ENCODE results near the gene GOLGA6L1. TPM values are rescaled to one million over a fixed set of nuclear protein-coding genes. Genes with fewer than 3 reads are reported as not detected.

The GOLGA6L1 gene
- total and polyA plus RNA-seq, 11 donors = not detected

- TF ChIP-seq, protein P1, sequence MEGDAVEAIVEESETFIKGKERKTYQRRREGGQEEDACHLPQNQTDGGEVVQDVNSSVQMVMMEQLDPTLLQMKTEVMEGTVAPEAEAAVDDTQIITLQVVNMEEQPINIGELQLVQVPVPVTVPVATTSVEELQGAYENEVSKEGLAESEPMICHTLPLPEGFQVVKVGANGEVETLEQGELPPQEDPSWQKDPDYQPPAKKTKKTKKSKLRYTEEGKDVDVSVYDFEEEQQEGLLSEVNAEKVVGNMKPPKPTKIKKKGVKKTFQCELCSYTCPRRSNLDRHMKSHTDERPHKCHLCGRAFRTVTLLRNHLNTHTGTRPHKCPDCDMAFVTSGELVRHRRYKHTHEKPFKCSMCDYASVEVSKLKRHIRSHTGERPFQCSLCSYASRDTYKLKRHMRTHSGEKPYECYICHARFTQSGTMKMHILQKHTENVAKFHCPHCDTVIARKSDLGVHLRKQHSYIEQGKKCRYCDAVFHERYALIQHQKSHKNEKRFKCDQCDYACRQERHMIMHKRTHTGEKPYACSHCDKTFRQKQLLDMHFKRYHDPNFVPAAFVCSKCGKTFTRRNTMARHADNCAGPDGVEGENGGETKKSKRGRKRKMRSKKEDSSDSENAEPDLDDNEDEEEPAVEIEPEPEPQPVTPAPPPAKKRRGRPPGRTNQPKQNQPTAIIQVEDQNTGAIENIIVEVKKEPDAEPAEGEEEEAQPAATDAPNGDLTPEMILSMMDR (IDR thresholded peaks at IDR 0.05) = no peak
- TF ChIP-seq POLR2A (IDR thresholded peaks at IDR 0.05) = no peak
Measured at GRCh38 chr15:23079766-23080165, 56.9 kb downstream of the GOLGA6L1 start.

More at GRCh38 chr15:23079766-23080165, 56.9 kb downstream of the GOLGA6L1 start:
- no peaks in the 10 kb centered on the region for H3K9me3 ChIP-seq
- 59 to 75% (median 69%) methylated on average over 7 of the region's 7 CpGs for WGBS, 4 donors
- H3K27ac ChIP-seq = no peak overlapping the region
- H3K36me3 ChIP-seq = no peaks in the 10 kb centered on the region
- ATAC-seq = no peak
- H3K4me1 ChIP-seq = no peaks in the 10 kb centered on the region
- intact Hi-C loops (cut with DNase I) = no loop called here
- H3K4me3 ChIP-seq = no peak overlapping the region
- no peak for DNase-seq
- H3K27me3 ChIP-seq = peaks cover 0 to 10% (median 0%) of the 10 kb centered on the region in 9 donors

Other genes with a start within 250 kb of the GOLGA6L1 start
- gene CYFIP1, start 156.5 kb downstream of the GOLGA6L1 start, total RNA-seq = 100 to 1,000 TPM in 1 of 9 donors, 10 to 100 TPM in 8; 23.4 to 111 (median 34.6) TPM
- gene CYFIP1, start 156.5 kb downstream of the GOLGA6L1 start, polyA plus RNA-seq = 10 to 100 TPM in 1 of 2 donors, 1 to 10 TPM in 1; 7.6 to 32.8 TPM
- gene TUBGCP5, start 97.3 kb downstream of the GOLGA6L1 start, total RNA-seq = 10 to 100 TPM in 7 of 9 donors, 1 to 10 TPM in 2; 9.5 to 14.7 (median 13.2) TPM
- gene TUBGCP5, start 97.3 kb downstream of the GOLGA6L1 start, polyA plus RNA-seq = 1 to 10 TPM; 4.7 to 5.0 TPM
- gene GOLGA6L26, start 197.4 kb upstream of the GOLGA6L1 start, total RNA-seq = not detected
- not detected for gene GOLGA6L26, start 197.4 kb upstream of the GOLGA6L1 start, polyA plus RNA-seq
- 1 to 10 TPM in 1 of 9 donors, under 1 TPM in 6, not detected in 2; 0.12 to 1.2 (median 0.39) TPM for gene GOLGA8S, start 217.9 kb upstream of the GOLGA6L1 start, total RNA-seq
- under 1 TPM; 0.01 to 0.30 TPM for gene GOLGA8S, start 217.9 kb upstream of the GOLGA6L1 start, polyA plus RNA-seq

Data from heart left ventricle (tissue), 16 donors.